Stimulated activated memory B cell treated with anti-CD40 and anti-IgM and Interleukin-4, amounts not matched to agents 10 μg/mL and 1 μg/mL and 100 μg/mL, for 72 hours (primary cell): Measurements from ENCODE around the gene KCMF1.

ENCODE experiments used
- ATAC-seq: fragments of 150-1000 bp; cut with Tn5 transposase; 2 replicates; pipeline ENCODE4 v1.10.0; 2021
- H3K27ac Mint-ChIP-seq: one replicate; pipeline ENCODE4 v1.8.0; 2022; ENCODE audit warnings: mild to moderate bottlenecking, mixed read lengths
- H3K27me3 Mint-ChIP-seq: one replicate; pipeline ENCODE4 v1.8.0; 2022; ENCODE audit warnings: mixed read lengths
- H3K36me3 Mint-ChIP-seq: one replicate; pipeline ENCODE4 v1.8.0; 2022; ENCODE audit warnings: mixed read lengths
- H3K4me1 Mint-ChIP-seq: one replicate; pipeline ENCODE4 v1.8.0; 2022; ENCODE audit warnings: mixed read lengths
- H3K4me3 Mint-ChIP-seq: one replicate; pipeline ENCODE4 v1.8.0; 2022; ENCODE audit warnings: mild to moderate bottlenecking, moderate library complexity, mixed read lengths
- H3K9me3 Mint-ChIP-seq: one replicate; pipeline ENCODE4 v1.8.0; 2022; ENCODE audit warnings: mixed read lengths

Gene KCMF1

DNA sequence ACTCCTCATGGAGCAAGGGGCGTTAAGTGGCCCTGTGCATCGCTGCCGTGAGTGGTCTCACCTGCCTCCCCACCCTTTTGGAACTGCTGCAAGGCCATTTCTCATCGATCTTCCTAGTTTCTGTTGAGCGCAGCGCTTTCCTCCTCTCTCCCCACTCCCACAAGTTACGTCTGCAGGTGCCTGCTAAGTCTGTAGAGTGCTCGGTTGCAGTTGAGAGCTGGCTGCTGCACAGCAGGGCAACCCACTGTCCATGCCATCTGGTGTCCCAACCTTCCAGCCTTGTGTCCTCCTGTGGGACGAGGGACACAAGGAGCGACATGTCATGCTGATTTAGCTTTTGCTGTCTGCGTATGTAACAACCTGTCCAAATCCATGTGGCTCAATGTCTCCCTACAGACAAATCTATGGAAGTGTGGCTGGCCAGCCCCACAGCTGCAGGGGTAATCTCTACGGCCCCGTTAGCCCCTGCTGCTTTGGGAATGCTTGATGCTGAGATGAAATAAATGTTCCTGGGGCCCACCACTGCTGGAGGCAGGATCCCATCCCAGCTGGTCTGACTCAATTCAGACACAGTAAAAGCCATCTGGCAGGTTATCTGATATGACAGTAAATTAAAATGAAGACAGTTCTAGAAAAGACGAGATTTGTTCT is 94.1 kb downstream of the KCMF1 start:
- Mint-ChIP-seq H3K27me3 (peaks cover 46% of the 10 kb centered on the region), H3K4me1 (no peaks in the 10 kb centered on the region), H3K9me3 (peaks cover 2% of the 10 kb centered on the region), H3K4me3 (no peak overlapping the region), H3K27ac (no peak overlapping the region), H3K36me3 (no peaks in the 10 kb centered on the region)
- no peak for ATAC-seq

DNA sequence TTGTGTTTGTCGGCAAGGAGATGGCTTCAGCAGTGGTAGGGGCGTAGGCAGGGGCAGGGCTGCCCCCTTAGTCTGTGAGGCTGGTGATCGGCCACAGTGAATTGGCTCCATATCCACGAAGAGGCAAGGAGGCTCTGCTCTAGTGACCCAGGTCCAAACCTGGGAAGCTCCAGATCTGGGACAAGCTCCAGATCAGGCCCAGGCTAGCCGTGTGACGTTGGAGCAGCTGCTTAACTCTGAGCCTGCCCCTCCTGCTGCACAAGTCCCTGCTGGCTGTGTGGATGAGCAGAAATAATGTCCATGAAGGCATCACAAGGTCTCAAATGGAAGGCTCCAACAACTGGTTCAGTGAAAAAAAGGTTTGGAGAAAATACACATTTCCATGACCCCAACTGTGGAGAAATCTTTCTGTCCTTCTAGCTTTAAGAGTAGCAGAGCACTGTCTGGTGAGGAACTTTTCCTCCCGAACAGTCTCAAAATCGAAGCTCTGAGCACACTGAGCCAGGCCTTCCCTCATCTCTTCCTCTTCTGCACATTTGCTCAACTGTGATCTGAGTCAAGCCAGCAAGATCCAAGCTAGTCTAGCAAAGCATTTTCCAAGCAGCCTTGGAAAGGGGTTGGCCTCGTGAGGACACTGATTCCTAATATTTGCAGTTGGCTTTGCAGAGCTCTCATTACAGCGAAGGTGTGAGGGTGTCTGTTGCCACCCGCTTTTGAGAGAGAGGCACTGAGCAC is 95.2 kb downstream of the KCMF1 start:
- H3K27me3 Mint-ChIP-seq = peaks cover 51% of the 10 kb centered on the region
- H3K27ac Mint-ChIP-seq = no peak overlapping the region
- H3K4me3 Mint-ChIP-seq = no peak overlapping the region
- no peaks in the 10 kb centered on the region for H3K4me1 Mint-ChIP-seq
- peaks cover 2% of the 10 kb centered on the region for H3K9me3 Mint-ChIP-seq
- no peak for ATAC-seq
- no peaks in the 10 kb centered on the region for H3K36me3 Mint-ChIP-seq

DNA sequence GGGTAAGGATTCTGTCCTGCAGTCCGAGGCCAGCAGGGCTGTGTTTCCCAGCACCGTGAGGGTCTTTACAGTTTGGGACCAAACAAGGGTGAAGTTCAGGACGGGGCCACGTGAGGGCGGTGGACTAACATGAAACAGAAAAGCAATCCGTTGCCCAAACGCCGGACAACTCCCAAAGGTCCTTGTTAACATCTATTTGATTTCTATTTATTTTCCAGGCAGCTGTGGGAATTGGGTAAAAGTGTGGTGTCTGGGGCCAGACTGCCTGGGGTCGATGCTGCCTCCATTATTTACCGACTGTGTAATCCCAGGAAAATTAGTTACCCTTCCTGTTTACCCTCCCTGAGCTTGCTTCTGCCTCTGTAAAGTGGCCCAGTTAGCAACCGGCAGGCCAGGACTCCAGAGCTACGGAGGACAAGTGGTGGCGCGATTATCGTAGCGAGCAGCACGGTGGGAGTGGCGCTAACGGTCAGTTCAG is 96.0 kb downstream of the KCMF1 start:
- Mint-ChIP-seq H3K27ac (no peak overlapping the region), H3K36me3 (no peaks in the 10 kb centered on the region), H3K9me3 (peaks cover 2% of the 10 kb centered on the region), H3K27me3 (peaks cover 58% of the 10 kb centered on the region), H3K4me3 (no peak overlapping the region), H3K4me1 (no peaks in the 10 kb centered on the region)
- ATAC-seq = peak; percentile 60

DNA sequence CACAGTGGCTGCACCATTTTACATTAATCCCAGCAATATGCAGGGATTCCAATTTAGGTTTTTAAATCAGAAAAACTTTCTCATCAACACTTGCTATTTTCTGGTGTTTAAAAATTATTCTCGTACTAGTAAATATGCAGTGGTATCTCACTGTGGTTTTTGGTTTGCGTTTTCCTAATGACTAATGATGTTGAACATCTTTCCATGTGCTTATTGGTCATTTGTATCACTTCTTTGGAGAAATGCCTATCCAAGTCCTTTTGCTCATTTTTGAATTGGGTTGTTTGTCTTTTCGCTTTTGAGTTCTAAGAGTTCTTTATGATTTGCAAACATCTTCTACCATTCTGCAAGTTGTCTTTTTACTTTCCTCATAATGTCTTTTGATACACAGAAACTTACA is 100.1 kb downstream of the KCMF1 start:
- Mint-ChIP-seq H3K27me3 (peaks cover 51% of the 10 kb centered on the region), H3K36me3 (no peaks in the 10 kb centered on the region), H3K9me3 (no peaks in the 10 kb centered on the region), H3K27ac (no peak overlapping the region), H3K4me3 (no peak overlapping the region), H3K4me1 (peaks cover 8% of the 10 kb centered on the region)
- no peak for ATAC-seq

DNA sequence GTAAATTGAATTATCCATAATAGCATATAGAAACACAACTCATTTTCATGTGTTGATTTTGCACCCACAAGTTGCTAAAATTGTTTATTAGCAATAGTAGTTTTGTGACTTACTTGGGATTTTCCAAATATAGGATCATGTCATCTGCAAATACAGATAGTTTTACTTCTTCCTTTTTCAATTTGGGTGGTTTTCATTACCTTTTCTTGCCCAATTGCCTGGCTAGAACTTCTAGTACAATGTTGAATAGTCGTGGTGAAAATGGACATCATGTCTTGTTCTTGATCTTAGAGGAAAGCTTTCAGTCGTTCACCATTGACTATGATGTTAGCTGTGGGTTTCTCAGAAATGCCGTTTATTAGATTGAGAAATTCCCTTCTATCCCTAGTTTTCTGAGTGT is 102.1 kb downstream of the KCMF1 start:
- Mint-ChIP-seq H3K36me3 (no peaks in the 10 kb centered on the region), H3K9me3 (no peaks in the 10 kb centered on the region), H3K27ac (no peak overlapping the region), H3K4me1 (peaks cover 23% of the 10 kb centered on the region), H3K4me3 (no peak overlapping the region), H3K27me3 (peaks cover 55% of the 10 kb centered on the region)
- no peak for ATAC-seq

DNA sequence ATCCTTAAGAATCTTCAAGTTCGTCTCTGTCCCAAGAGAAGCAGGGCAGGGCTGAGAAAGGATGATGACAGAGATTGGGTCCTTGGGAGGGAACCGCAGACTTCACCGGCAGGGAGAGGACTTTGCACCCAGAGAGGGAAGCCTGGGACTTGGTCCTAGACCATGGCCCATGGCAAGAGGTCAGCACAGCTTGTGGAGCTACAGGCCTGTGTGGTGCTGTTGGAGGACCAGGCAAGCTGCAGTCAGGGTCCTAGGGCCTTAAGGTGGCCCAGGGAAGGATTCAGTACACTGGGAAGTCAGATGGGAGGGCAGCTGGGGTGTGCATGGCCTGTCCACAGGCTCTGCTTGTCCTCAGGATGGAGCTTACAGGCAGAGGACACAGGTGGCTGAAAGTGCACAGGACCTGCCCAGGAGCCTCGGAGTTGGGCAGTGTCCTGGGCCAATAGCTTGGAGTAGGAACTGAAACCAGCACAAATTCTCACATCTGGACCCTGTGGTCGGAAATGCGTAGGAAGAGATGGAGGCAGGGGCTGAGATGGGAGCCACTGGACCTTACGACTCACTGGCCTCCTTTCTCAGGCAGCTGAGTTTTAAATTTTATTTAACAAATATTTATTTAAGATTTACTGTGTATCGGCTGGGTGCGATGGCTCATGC is 105.8 kb downstream of the KCMF1 start:
- Mint-ChIP-seq H3K9me3 (no peaks in the 10 kb centered on the region), H3K27me3 (peaks cover 55% of the 10 kb centered on the region)
- ATAC-seq = peak; percentile 24

DNA sequence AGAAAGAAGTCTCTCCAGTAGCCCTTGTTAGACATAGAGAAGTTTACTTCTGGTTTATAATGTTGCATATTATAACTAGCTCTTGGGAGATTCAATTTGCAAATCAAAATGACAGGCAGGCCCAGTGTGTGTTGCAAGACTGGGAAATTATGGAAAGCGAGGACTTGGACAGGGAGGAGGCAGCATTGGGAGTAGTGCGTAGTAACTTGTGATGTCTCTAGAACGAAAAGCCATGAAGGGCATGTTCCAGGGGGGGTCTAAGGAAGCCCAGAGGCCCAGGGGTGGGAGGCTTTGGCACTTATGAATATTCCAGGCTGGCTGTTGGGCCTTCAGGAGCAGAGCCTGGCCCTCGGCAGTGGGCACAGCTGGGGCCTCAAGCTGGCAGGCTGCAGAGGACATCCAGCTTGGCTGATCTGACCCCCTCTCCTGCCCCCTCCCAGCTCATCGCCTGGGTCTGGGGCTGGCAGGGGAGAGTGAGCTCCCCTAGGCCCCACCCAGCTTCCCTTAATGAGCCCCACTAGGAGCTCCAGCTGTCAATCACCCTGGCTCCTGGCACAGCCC is 107.0 kb downstream of the KCMF1 start:
- peaks cover 1% of the 10 kb centered on the region for H3K9me3 Mint-ChIP-seq
- H3K4me3 Mint-ChIP-seq = no peak overlapping the region
- H3K27me3 Mint-ChIP-seq = peaks cover 52% of the 10 kb centered on the region
- ATAC-seq = no peak
- H3K4me1 Mint-ChIP-seq = peaks cover 24% of the 10 kb centered on the region
- H3K36me3 Mint-ChIP-seq = no peaks in the 10 kb centered on the region
- no peak overlapping the region for H3K27ac Mint-ChIP-seq

More for the DNA sequence above, 105.8 kb downstream of the KCMF1 start:
- H3K4me3 Mint-ChIP-seq = no peak overlapping the region
- peak overlapping the region; percentile 18 for H3K27ac Mint-ChIP-seq
- no peaks in the 10 kb centered on the region for H3K36me3 Mint-ChIP-seq
- H3K4me1 Mint-ChIP-seq = peaks cover 24% of the 10 kb centered on the region

DNA sequence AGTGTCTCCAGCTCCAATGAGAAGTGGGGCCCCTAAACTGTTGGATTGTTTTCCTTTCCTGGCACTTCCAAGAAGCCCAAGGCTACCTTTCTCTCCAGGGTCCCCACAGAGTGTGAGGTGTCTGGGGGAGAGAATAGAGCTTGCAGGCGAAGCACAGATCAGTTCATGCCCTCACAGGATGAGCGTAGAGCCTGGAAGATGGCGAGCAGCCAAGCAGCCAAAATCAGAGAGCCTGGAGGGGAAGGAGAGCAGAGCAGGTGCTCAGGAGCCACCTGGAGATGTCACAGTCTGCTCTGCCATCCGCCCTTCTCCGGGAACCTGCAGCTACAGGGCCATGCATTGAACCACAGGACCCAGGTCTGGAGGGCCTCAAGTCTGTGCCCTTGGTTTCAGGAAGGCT is 107.6 kb downstream of the KCMF1 start:
- no peak for ATAC-seq
- H3K4me3 Mint-ChIP-seq = no peak overlapping the region
- no peak overlapping the region for H3K27ac Mint-ChIP-seq
- no peaks in the 10 kb centered on the region for H3K36me3 Mint-ChIP-seq
- peaks cover 3% of the 10 kb centered on the region for H3K9me3 Mint-ChIP-seq
- peaks cover 48% of the 10 kb centered on the region for H3K27me3 Mint-ChIP-seq
- H3K4me1 Mint-ChIP-seq = peaks cover 18% of the 10 kb centered on the region

DNA sequence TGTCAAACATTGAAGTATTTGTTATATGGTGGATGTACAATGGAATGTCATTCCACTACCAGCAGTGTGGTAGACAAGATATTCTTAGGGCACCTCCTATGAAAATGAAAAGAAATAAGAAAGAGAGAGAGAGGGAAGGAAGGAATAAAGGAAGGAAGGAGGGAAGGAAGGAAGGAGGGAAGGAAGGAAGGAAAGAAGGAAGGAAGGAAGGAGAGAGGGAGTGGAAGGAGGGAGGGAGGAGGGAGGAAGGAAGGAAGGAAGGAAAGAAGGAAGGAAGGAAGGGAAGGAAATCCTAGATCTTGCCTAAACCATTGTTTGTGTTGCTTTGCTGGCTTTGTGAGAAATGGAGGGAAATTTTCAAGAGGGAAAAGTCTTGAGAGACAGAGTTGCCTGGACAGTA is 112.1 kb downstream of the KCMF1 start:
- ATAC-seq = no peak
- Mint-ChIP-seq H3K27me3 (peaks cover 20% of the 10 kb centered on the region), H3K4me3 (no peak overlapping the region), H3K9me3 (peaks cover 5% of the 10 kb centered on the region), H3K4me1 (no peaks in the 10 kb centered on the region), H3K36me3 (no peaks in the 10 kb centered on the region), H3K27ac (no peak overlapping the region)

DNA sequence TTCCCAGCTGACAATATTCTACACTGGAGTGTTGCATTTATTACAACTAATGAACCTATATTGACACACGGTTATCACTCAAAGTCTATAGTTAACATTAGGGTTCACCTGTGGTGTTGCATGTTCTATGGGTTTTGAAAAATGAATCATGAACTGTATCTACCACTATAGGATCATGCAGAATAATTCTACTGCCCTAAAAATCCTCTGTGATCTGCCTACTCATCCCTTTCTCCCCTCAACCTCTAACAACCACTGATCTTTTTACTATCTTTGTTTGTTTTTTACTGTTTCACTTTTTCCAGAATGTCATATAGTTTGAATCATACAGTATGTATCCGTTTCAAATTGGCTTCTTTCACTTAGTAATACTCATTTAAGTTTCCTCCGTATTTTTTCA is 114.6 kb downstream of the KCMF1 start:
- no peak for ATAC-seq
- Mint-ChIP-seq H3K9me3 (peaks cover 5% of the 10 kb centered on the region), H3K27me3 (peaks cover 37% of the 10 kb centered on the region)

DNA sequence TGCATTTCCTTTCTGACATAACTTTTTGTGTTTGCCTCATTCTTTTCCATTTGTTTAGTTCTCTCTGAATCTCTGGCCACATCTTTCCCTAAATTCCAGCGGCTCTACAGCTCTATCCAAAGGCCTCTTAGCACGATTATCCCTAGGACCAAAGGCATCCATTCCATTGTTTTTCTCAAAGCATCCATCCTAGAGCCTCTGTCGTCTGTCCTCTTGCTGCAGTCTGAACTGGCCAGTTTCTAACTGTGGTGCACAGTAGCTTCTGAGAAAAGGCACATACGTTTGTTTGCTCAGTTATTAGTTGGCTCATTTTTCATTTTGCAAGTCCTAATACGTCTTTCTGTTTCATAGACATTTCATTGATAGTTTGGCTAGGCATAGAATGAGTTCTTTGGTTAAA is 116.6 kb downstream of the KCMF1 start:
- no peak for ATAC-seq
- no peak overlapping the region for H3K27ac Mint-ChIP-seq
- H3K27me3 Mint-ChIP-seq = peaks cover 36% of the 10 kb centered on the region
- no peak overlapping the region for H3K4me3 Mint-ChIP-seq
- H3K9me3 Mint-ChIP-seq = peaks cover 5% of the 10 kb centered on the region
- H3K4me1 Mint-ChIP-seq = no peaks in the 10 kb centered on the region
- H3K36me3 Mint-ChIP-seq = no peaks in the 10 kb centered on the region

More for the DNA sequence above, 114.6 kb downstream of the KCMF1 start:
- H3K27ac Mint-ChIP-seq = no peak overlapping the region
- H3K36me3 Mint-ChIP-seq = no peaks in the 10 kb centered on the region
- no peak overlapping the region for H3K4me3 Mint-ChIP-seq
- no peaks in the 10 kb centered on the region for H3K4me1 Mint-ChIP-seq

DNA sequence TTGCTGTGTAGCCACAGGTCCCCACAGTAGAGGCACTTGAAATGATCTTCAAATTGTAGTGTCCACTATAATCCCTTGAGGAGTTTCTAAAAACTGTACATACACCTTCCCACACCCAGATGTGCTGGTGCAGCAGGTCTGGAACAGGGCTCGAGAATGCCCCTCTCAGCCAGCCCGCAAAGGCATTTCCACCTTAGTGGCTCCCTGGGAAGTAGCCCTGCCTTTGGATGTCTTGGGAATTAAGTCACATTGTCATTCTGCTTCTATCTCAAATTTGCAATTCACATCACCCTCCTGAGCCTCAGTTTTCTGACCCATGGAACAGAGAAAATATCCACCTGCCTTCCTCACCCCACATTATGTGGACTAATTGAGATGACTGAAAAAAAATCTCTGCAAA is 118.0 kb downstream of the KCMF1 start:
- Mint-ChIP-seq H3K4me1 (no peaks in the 10 kb centered on the region), H3K9me3 (peaks cover 3% of the 10 kb centered on the region), H3K27ac (no peak overlapping the region), H3K36me3 (no peaks in the 10 kb centered on the region), H3K27me3 (peaks cover 36% of the 10 kb centered on the region), H3K4me3 (no peak overlapping the region)
- no peak for ATAC-seq

DNA sequence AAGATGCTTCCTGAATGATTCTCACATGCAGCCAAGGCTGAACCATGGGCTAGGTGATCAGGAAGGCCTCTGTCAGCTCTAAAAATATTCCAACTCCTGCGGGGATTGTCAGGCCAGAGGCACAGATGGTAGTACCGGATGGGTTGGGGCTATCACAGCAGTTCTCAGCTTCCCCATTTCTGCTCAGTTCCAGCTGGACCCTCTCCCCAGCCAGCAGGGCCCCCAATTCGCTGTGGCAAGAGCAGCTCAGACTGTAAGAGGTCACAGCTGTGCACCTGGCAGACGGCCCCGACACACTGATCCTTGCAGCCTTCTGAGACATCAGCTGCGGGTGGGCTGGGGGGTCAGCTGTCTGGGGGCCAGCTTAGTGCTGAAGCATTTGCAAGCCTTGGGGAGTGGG is 118.6 kb downstream of the KCMF1 start:
- no peak overlapping the region for H3K4me3 Mint-ChIP-seq
- ATAC-seq = no peak
- no peaks in the 10 kb centered on the region for H3K36me3 Mint-ChIP-seq
- H3K27me3 Mint-ChIP-seq = peaks cover 30% of the 10 kb centered on the region
- H3K4me1 Mint-ChIP-seq = no peaks in the 10 kb centered on the region
- H3K9me3 Mint-ChIP-seq = no peaks in the 10 kb centered on the region
- no peak overlapping the region for H3K27ac Mint-ChIP-seq

DNA sequence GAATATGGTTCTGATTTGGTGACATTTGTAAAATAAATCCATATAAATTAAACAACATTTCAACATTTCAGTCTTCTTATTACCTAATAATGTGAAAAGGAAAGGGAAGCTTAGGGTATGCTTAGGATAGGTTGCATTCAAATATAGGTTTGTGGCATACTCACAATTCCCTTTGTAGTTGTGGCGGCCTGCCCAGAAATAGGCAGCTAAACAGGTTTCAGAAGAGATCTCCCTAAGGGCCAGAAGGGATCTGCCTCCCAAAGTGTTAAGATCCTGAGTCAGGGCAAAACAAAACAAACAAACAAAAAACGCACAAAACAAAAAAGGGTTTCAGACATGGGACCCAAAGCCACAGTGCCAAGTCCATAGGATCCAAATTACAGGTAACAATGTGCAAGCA is 120.9 kb downstream of the KCMF1 start:
- H3K27me3 Mint-ChIP-seq = peaks cover 39% of the 10 kb centered on the region
- no peak overlapping the region for H3K27ac Mint-ChIP-seq
- H3K36me3 Mint-ChIP-seq = no peaks in the 10 kb centered on the region
- H3K4me1 Mint-ChIP-seq = no peaks in the 10 kb centered on the region
- ATAC-seq = no peak
- no peaks in the 10 kb centered on the region for H3K9me3 Mint-ChIP-seq
- no peak overlapping the region for H3K4me3 Mint-ChIP-seq

DNA sequence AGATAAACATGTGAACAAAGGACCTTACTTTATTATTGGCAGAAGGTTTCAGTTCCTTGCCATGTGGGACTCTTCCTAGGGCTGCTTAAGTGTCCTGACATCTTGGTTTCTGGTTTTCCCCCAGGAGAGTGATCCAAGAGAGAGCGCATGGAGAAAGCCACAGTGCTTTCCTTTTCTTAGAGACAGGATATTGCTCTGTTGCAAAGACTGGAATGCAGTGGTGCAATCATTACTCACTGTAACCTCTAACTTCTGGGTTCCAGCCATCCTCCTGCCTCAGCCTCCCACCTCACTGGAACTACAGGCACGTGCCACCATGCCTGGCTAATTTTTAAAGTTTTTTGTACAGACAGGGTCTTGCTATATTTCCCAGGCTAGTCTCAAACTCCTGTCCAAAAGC is 124.1 kb downstream of the KCMF1 start:
- H3K36me3 Mint-ChIP-seq = no peaks in the 10 kb centered on the region
- no peaks in the 10 kb centered on the region for H3K9me3 Mint-ChIP-seq
- H3K27me3 Mint-ChIP-seq = peaks cover 46% of the 10 kb centered on the region
- H3K4me1 Mint-ChIP-seq = no peaks in the 10 kb centered on the region
- no peak for ATAC-seq
- H3K4me3 Mint-ChIP-seq = no peak overlapping the region
- H3K27ac Mint-ChIP-seq = no peak overlapping the region
